GM23338 (cell line): ENCODE measurements around the gene TRAF1. TPM values are rescaled to one million over a fixed set of nuclear protein-coding genes. Genes with fewer than 3 reads are reported as not detected.

Experiments used
- ATAC-seq: fragments of 200-7000 bp; cut with Tn5 transposase; 3 replicates; pipeline ENCODE4 v1.9.1; 2020
- DNase-seq: peaks from one replicate; pipeline ENCODE4 v3.0.0-alpha.2; 2015; ENCODE audit warnings: low spot score
- H2AFZ ChIP-seq: fragments of 200-600 bp; sonication (generic); 2 replicates; pipeline ENCODE4 v1.8.0; 2016; ENCODE audit warnings: antibody characterized with exemption, mild to moderate bottlenecking, moderate library complexity
- H3F3A ChIP-seq: fragments of 200-600 bp; sonication (generic); replicated peaks from 2 replicates; pipeline ENCODE4 v1.8.0; 2017; ENCODE audit warnings: antibody characterized with exemption, mixed run types, low read depth
- H3K27ac ChIP-seq: fragments of 200-600 bp; sonication (generic); 2 replicates; pipeline ENCODE4 v1.6.1; 2016; ENCODE audit warnings: low read depth
- H3K27me3 ChIP-seq: fragments of 200-600 bp; sonication (generic); 2 replicates; pipeline ENCODE4 v1.8.0; 2016; ENCODE audit warnings: mild to moderate bottlenecking, mixed run types, moderate library complexity; ENCODE audit not compliant: insufficient read depth
- H3K36me3 ChIP-seq: fragments of 200-600 bp; sonication (generic); 2 replicates; pipeline ENCODE4 v1.8.0; 2016; ENCODE audit warnings: mild to moderate bottlenecking; ENCODE audit not compliant: insufficient read depth
- H3K4me1 ChIP-seq: fragments of 200-600 bp; sonication (generic); 2 replicates; pipeline ENCODE4 v1.8.0; 2016; ENCODE audit warnings: mild to moderate bottlenecking, moderate library complexity; ENCODE audit not compliant: insufficient read depth
- H3K4me2 ChIP-seq: fragments of 200-600 bp; sonication (generic); 2 replicates; pipeline ENCODE4 v1.7.1; 2017; ENCODE audit warnings: mixed run types
- H3K4me3 ChIP-seq: fragments of 200-600 bp; sonication (generic); 2 replicates; pipeline ENCODE4 v1.6.1; 2016; ENCODE audit warnings: mixed run types
- H3K79me2 ChIP-seq: fragments of 200-600 bp; sonication (generic); replicated peaks from 2 replicates; pipeline ENCODE4 v1.8.0; 2017; ENCODE audit warnings: mild to moderate bottlenecking; ENCODE audit not compliant: insufficient read depth
- H3K9me2 ChIP-seq: fragments of 200-600 bp; sonication (generic); 2 replicates; pipeline ENCODE4 v1.8.0; 2017; ENCODE audit not compliant: insufficient read depth
- H4K20me1 ChIP-seq: fragments of 200-600 bp; sonication (generic); replicated peaks from 2 replicates; pipeline ENCODE4 v1.8.0; 2017; ENCODE audit warnings: mild to moderate bottlenecking; ENCODE audit not compliant: insufficient read depth
- H3K27ac Mint-ChIP-seq: 2 replicates; pipeline ENCODE4 v1.8.0; 2020; ENCODE audit warnings: inconsistent platforms, mild to moderate bottlenecking, moderate library complexity, mixed read lengths
- H3K27me3 Mint-ChIP-seq: 3 replicates; pipeline ENCODE4 v1.8.0; 2022; ENCODE audit warnings: low read depth, mild to moderate bottlenecking, moderate library complexity, mixed read lengths, inconsistent platforms; ENCODE audit not compliant: insufficient read depth, poor library complexity
- H3K36me3 Mint-ChIP-seq: 3 replicates; pipeline ENCODE4 v1.8.0; 2021; ENCODE audit warnings: low read depth, mild to moderate bottlenecking, inconsistent platforms, moderate library complexity, mixed read lengths
- H3K4me1 Mint-ChIP-seq: 3 replicates; pipeline ENCODE4 v1.8.0; 2020; ENCODE audit warnings: mild to moderate bottlenecking, inconsistent platforms, mixed read lengths
- H3K4me3 Mint-ChIP-seq: 3 replicates; pipeline ENCODE4 v1.8.0; 2021; ENCODE audit warnings: moderate library complexity, mild to moderate bottlenecking, inconsistent platforms, mixed read lengths
- H3K9me3 Mint-ChIP-seq: 3 replicates; pipeline ENCODE4 v1.8.0; 2020; ENCODE audit warnings: moderate library complexity, mild to moderate bottlenecking, inconsistent platforms, mixed read lengths
- CREB1 ChIP-seq: fragments of 250-450 bp; sonication (Bioruptor Pico); IDR thresholded peaks from 2 replicates; pipeline ENCODE4 v1.5.0; 2020; ENCODE audit warnings: low read depth, mild to moderate bottlenecking, moderate library complexity
- CTCF ChIP-seq, 2 experiments: fragments of 200-600 bp in 1 of 2; sonication (generic) in 1 of 2; conservative IDR thresholded peaks; 2 replicates each; pipeline versions ENCODE4 v1.5.1 to v1.6.1; 2016 to 2017; ENCODE audit warnings: antibody characterized with exemption in 2 of 2, low read depth in 2 of 2, mild to moderate bottlenecking in 2 of 2, moderate library complexity in 1 of 2
- ETS1 ChIP-seq: IDR thresholded peaks from 2 replicates; pipeline ENCODE4 v1.6.1; 2016; ENCODE audit warnings: antibody characterized with exemption
- EZH2 ChIP-seq: fragments of 200-600 bp; sonication (generic); IDR thresholded peaks from one replicate; pipeline ENCODE4 v1.8.0; 2017; ENCODE audit warnings: antibody characterized with exemption, mild to moderate bottlenecking, low read depth; ENCODE audit not compliant: unreplicated experiment
- EZH2phosphoT487 ChIP-seq: fragments of 200-600 bp; sonication (generic); IDR thresholded peaks from one replicate; pipeline ENCODE4 v1.8.1; 2018; ENCODE audit warnings: antibody characterized with exemption; ENCODE audit not compliant: unreplicated experiment
- JUNB ChIP-seq: IDR thresholded peaks from one replicate; pipeline ENCODE4 v1.6.1; 2016; ENCODE audit warnings: antibody characterized with exemption; ENCODE audit not compliant: unreplicated experiment
- NANOG ChIP-seq: IDR thresholded peaks from 2 replicates; pipeline ENCODE4 v1.6.1; 2016; ENCODE audit warnings: antibody characterized with exemption, borderline replicate concordance
- POLR2AphosphoS5 ChIP-seq: IDR thresholded peaks from 2 replicates; pipeline ENCODE4 v1.6.1; 2016; ENCODE audit warnings: antibody characterized with exemption, low read depth
- REST ChIP-seq: IDR thresholded peaks from one replicate; pipeline ENCODE4 v1.6.1; 2018; ENCODE audit warnings: antibody characterized with exemption; ENCODE audit not compliant: unreplicated experiment
- STAT1 ChIP-seq: IDR thresholded peaks from one replicate; pipeline ENCODE4 v1.6.1; 2016; ENCODE audit warnings: antibody characterized with exemption; ENCODE audit not compliant: unreplicated experiment
- ZNF114 ChIP-seq: fragments of 250-450 bp; sonication (Bioruptor Pico); IDR thresholded peaks from 2 replicates; pipeline ENCODE4 v1.5.0; 2020; ENCODE audit warnings: mild to moderate bottlenecking, moderate library complexity
- ZNF331 ChIP-seq: fragments of 250-450 bp; sonication (Bioruptor Pico); IDR thresholded peaks from 2 replicates; pipeline ENCODE4 v1.5.0; 2020; ENCODE audit warnings: low read depth, mild to moderate bottlenecking, moderate library complexity
- ZNF462 ChIP-seq: fragments of 250-450 bp; sonication (Bioruptor Pico); IDR thresholded peaks from 2 replicates; pipeline ENCODE4 v1.5.0; 2020; ENCODE audit warnings: mild to moderate bottlenecking, moderate library complexity
- polyA plus RNA-seq: library from polyadenylated mRNA; unstranded; fragments of >200 nt; fragmentation: Nextera tagmentation; extraction: Ambion mirVana; gene quantifications from 2 replicates; pipeline ENCODE4 v1.2.1, GENCODE V29; 2016
- total RNA-seq: library from RNA; depleted of rRNA; stranded (reverse); fragments of >200 nt; shearing (Covaris generic); gene quantifications from 2 replicates; pipeline ENCODE4 v1.2.3, GENCODE V29; 2014

TRAF1 gene
- total and polyA plus RNA-seq, 2 experiments from 2014 or later: 0.39 to 1.4 TPM

- Histone ChIP-seq H2AFZ (no peak overlapping the region), H3K4me3 (no peak overlapping the region), H3K27ac (peak overlapping the region; percentile 62; the same call in 1 of the 2 replicates), H3K79me2 (no peaks in the 10 kb centered on the region), H4K20me1 (no peaks in the 10 kb centered on the region), H3K4me2 (peak overlapping the region; percentile 10; the same call in 1 of the 2 replicates), H3K9me2 (no peaks in the 10 kb centered on the region), H3K36me3 (no peaks in the 10 kb centered on the region), H3K27me3 (no peaks in the 10 kb centered on the region), H3K4me1 (peaks cover 16% of the 10 kb centered on the region), H3F3A (no peaks in the 10 kb centered on the region)
- peaks cover 8% of the 10 kb centered on the region for H3K27me3 Mint-ChIP-seq
- ATAC-seq (no peak), DNase-seq (no peak)
- peaks cover 8% of the 10 kb centered on the region for H3K36me3 Mint-ChIP-seq
- H3K9me3 Mint-ChIP-seq: no peaks in the 10 kb centered on the region
- peaks cover 23% of the 10 kb centered on the region for H3K4me1 Mint-ChIP-seq
- H3K4me3 Mint-ChIP-seq: no peak overlapping the region
- H3K27ac Mint-ChIP-seq: no peak overlapping the region
- TF ChIP-seq STAT1: no peak
- TF ChIP-seq ZNF331 (CRISPR knock-in tag): no peak
- no peak for TF ChIP-seq CREB1
- TF ChIP-seq REST: no peak
- TF ChIP-seq JUNB: no peak
- no peak for TF ChIP-seq NANOG
- no peak for TF ChIP-seq POLR2AphosphoS5
- no peak for TF ChIP-seq ZNF114
- no peak for TF ChIP-seq ETS1
- no peak for TF ChIP-seq EZH2
- TF ChIP-seq EZH2phosphoT487: no peak
- TF ChIP-seq ZNF462: no peak
- no peak for TF ChIP-seq CTCF (conservative IDR thresholded peaks at IDR 0.05; ENCODE audit: low read depth in 2 of 2)
Measured at GRCh38 chr9:120853198-120853597, 73.4 kb downstream of the TRAF1 start.
